ENCODE data around the gene NFIX. TPM values are rescaled to one million over a fixed set of nuclear protein-coding genes. Genes with fewer than 3 reads are reported as not detected.
A peak's percentile ranks its signal among the peaks of the same experiment; 100 is the strongest.

NFIX gene
- total RNA-seq, 1 donor from 2014 or later: 5.8 TPM

DNA sequence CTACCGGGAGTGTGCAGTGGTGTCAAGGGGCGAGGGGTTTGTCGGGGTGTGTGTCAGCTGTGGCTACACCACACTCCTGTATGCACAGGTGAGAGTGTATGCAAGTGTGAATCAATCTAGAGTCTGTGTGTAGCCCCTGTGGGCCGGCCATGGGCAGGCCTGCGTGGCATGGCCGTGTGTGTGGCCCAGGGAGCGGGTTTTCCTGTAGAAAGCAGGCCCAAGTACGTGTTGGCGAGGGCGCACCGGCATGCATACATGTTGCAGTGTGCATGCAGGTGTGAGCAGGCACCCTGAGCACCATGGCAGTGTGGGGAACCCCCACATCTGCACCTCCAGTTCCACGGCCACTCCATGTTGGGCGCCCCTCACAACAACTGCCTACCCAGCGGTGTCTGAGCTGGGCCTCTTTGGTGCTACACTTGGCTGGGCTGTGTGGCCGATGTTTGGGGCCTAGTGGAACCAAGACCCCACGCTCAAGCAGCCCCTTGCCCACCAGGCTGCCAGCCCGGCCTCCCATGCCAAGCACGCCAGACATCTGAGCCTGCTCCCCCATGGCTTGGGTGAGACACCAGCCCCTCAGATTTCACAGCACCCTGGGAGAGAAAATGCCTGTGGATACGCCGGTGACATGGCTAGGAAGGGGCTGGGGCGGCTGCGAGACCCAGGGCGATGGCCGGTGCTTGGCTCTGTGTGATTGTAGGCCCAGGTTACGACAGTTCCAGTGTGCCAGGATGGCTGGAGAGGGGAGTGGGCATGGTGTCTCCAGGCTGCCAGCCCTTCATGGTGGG, 2.1 kb downstream of the NFIX start:
- DNase-seq (ENCODE audit: low read depth): no peak
- Histone ChIP-seq H3K4me3 (ENCODE audit: low read depth, low read length) (no peak overlapping the region), H3K36me3 (ENCODE audit: control insufficient read depth, insufficient read depth, low read length) (no peaks in the 10 kb centered on the region), H3K27me3 (ENCODE audit: control insufficient read depth, insufficient read depth, low read length) (no peaks in the 10 kb centered on the region)
- no peak for FAIRE-seq
- TF ChIP-seq, protein P1, sequence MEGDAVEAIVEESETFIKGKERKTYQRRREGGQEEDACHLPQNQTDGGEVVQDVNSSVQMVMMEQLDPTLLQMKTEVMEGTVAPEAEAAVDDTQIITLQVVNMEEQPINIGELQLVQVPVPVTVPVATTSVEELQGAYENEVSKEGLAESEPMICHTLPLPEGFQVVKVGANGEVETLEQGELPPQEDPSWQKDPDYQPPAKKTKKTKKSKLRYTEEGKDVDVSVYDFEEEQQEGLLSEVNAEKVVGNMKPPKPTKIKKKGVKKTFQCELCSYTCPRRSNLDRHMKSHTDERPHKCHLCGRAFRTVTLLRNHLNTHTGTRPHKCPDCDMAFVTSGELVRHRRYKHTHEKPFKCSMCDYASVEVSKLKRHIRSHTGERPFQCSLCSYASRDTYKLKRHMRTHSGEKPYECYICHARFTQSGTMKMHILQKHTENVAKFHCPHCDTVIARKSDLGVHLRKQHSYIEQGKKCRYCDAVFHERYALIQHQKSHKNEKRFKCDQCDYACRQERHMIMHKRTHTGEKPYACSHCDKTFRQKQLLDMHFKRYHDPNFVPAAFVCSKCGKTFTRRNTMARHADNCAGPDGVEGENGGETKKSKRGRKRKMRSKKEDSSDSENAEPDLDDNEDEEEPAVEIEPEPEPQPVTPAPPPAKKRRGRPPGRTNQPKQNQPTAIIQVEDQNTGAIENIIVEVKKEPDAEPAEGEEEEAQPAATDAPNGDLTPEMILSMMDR (IDR thresholded peaks at IDR 0.05; ENCODE audit: insufficient read depth, low read length, severe bottlenecking): no peak

GRCh38 chr19:12997967-12998940, 3.0 kb downstream of the NFIX start:
- Histone ChIP-seq H3K36me3 (ENCODE audit: control insufficient read depth, insufficient read depth, low read length) (no peaks in the 10 kb centered on the region), H3K4me3 (ENCODE audit: low read depth, low read length) (no peak overlapping the region), H3K27me3 (ENCODE audit: control insufficient read depth, insufficient read depth, low read length) (no peaks in the 10 kb centered on the region)
- TF ChIP-seq, protein P1 (IDR thresholded peaks at IDR 0.05; ENCODE audit: insufficient read depth, low read length, severe bottlenecking): no peak
- FAIRE-seq: peak; percentile 92
- DNase-seq (ENCODE audit: low read depth): no peak

DNA sequence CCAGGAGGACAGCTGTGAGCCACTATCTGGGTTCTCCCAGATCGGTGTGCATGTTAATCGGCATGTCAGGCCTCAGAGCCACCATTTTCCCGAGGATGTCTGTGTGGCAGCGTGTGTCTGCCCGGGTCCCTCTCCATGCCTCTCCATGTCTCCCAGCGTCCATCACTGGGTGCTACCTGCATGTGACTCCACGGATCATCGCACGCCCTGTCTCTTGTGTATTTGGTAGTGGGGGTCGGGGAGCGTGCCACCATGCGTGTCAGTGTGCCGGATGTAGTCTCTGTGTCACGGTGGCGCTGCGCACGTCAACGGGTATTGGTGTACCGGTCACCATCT, 5.9 kb downstream of the NFIX start:
- no peak for FAIRE-seq

DNA sequence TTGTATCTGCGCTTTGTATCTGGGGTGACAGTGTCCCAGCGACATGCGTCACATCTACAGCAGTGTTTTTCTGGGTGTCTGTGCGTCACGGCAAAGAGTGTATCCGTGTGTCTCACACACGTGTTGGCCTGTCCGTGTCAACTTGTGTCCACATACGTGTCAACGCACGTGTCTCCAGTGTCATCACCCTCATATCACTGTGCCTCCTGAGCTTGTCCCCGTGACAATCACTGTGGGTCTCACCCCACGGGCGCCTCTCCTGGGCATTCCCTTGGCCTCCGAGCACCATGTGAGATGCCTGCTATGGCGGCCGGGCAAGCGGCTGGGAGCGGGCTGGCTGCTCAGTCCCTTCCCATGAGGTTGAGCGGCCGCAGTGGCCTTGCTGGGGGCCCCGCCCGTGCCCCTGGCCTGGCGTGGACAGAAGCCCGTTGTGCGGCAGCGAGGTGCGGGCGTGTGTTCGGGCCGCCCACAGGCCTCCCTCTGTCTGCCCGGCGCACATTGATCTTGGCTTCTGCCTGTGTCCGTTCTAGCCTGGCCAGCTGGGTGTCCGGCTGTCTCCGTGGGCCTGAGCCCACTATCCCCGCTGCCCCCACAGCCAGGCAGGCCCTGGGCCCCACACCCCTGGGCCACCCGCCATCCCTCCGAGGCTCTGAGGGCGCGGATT, 6.4 kb downstream of the NFIX start:
- H3K4me3 ChIP-seq (ENCODE audit: low read depth, low read length): no peak overlapping the region
- DNase-seq (ENCODE audit: low read depth): no peak
- no peaks in the 10 kb centered on the region for H3K27me3 ChIP-seq (ENCODE audit: control insufficient read depth, insufficient read depth, low read length)
- peak; percentile 99 for FAIRE-seq
- TF ChIP-seq, protein P1 (IDR thresholded peaks at IDR 0.05; ENCODE audit: insufficient read depth, low read length, severe bottlenecking): no peak
- H3K36me3 ChIP-seq (ENCODE audit: control insufficient read depth, insufficient read depth, low read length): no peaks in the 10 kb centered on the region

More for the DNA sequence above, 5.9 kb downstream of the NFIX start:
- Histone ChIP-seq H3K36me3 (ENCODE audit: control insufficient read depth, insufficient read depth, low read length) (no peaks in the 10 kb centered on the region), H3K4me3 (ENCODE audit: low read depth, low read length) (no peak overlapping the region), H3K27me3 (ENCODE audit: control insufficient read depth, insufficient read depth, low read length) (no peaks in the 10 kb centered on the region)
- no peak for DNase-seq (ENCODE audit: low read depth)
- TF ChIP-seq, protein P1 (IDR thresholded peaks at IDR 0.05; ENCODE audit: insufficient read depth, low read length, severe bottlenecking): no peak

DNA sequence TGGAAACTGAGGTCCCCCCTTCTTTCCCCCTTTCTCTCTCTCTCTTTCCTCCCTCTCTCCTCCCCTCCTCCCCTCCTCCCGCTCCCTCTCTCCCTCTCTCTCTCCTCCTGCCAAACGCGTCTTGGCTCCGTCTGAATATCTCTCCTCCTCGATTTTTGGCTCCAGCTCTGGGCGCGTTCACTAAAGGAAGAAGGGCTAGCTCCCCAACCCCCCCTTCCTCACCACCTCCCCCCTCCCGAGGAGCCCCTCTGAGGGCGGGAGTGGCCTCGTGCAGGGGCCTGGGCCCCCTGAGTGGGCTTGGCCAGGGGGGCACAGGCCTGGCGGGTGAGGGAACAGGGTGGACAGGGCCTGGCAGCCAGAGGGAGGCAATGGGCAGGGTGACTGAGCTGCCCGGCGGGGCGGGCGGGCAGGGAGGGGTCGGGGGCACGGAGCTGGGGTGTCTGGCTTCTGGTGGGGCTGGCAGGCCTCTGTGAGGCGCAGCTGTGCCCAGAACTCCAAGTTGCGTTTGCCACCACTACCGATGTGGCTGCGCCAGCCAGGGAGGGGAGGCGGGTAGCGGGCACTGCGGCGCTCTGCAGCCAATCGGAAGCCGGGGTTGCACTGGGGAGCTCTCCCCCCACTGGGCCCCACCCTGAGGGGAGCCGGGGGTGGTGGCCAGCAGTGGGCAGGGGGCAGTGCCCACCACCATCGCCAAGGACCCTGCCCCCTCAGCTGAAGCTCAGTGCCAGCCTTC, 7.1 kb downstream of the NFIX start:
- no peaks in the 10 kb centered on the region for H3K27me3 ChIP-seq (ENCODE audit: control insufficient read depth, insufficient read depth, low read length)
- no peak overlapping the region for H3K4me3 ChIP-seq (ENCODE audit: low read depth, low read length)
- TF ChIP-seq, protein P1 (IDR thresholded peaks at IDR 0.05; ENCODE audit: insufficient read depth, low read length, severe bottlenecking): no peak
- no peaks in the 10 kb centered on the region for H3K36me3 ChIP-seq (ENCODE audit: control insufficient read depth, insufficient read depth, low read length)
- FAIRE-seq (no peak), DNase-seq (ENCODE audit: low read depth) (no peak)

Data from bronchial epithelial cell (primary cell).